Stimulated activated CD8-positive, alpha-beta memory T cell treated with anti-CD3 and anti-CD28 coated beads, Interleukin-7, amount 100 ng/mL, for 1 hour (primary cell): ENCODE measurements around the gene TREML2.

Experiments used
- DNase-seq, 2 donors: peaks; one replicate each; pipeline ENCODE4 v3.0.0-alpha.2; 2020; ENCODE audit warnings: low read depth in 2 of 2

TREML2 gene

DNA sequence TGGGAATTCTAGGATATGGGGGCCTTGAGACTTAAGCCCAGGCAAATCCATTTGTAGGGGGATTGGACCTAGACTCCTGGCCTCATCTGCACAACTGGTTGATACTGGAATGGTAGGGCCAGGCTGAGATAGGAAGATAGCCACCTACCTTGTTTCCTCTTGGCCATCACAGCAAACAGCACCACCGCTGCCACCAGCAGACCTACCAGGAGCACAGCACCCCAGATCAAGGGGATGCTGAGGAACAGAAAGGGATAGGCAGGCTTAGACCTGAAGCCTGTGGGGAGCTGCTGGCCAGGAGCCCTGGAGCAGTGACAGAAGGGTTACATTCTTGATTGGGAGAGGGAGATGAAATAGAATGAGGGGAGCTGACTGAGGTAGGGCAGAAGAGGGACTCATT is 50.3 kb downstream of the TREML2 start:
- DNase-seq = no peak

DNA sequence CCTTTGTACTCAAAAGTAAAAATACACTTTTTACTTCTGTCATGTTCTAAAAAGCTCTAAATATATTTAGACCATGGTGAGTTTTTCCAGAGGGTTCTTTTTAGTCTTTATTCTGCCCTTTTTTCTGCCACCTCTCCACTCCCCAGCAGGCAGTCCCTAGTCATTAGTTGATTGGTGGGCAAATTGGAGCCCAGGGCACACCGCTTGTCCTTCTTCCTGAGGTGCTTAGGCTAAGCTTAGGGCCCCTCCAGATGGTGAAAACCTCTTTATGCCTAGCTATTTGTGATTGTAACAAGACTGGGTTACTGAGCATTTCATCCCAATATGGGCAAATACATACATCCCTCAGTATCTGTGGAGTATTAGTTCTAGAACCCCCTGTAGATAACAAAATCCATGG is 53.0 kb downstream of the TREML2 start:
- no peak for DNase-seq
